ENCODE measurements around the gene ENO4.

The ENO4 gene

GRCh38 chr10:116849248-116850057 lies at the start of gene ENO4:
TSS of gene ENO4 (plus strand) at chr10:116849499. CDS start at chr10:116849567, 68 bp downstream.
- peak; percentile 53 for DNase-seq

GRCh38 chr10:116800286-116800929 lies 48.9 kb upstream of the ENO4 start:
- no peak for DNase-seq

GRCh38 chr10:116801658-116802057 lies 47.6 kb upstream of the ENO4 start:
- no peak for DNase-seq

- DNase-seq = no peak
Measured at GRCh38 chr10:116802474-116802873, 46.8 kb upstream of the ENO4 start.

- no peak for DNase-seq
Measured at GRCh38 chr10:116802876-116803275, 46.4 kb upstream of the ENO4 start.

- no peak for DNase-seq
Measured at GRCh38 chr10:116803451-116804249, 45.6 kb upstream of the ENO4 start.

GRCh38 chr10:116808706-116809105 lies 40.6 kb upstream of the ENO4 start:
- DNase-seq = no peak

- DNase-seq = no peak
Measured at GRCh38 chr10:116809483-116810119, 39.7 kb upstream of the ENO4 start.

GRCh38 chr10:116810120-116810500 lies 39.2 kb upstream of the ENO4 start:
- no peak for DNase-seq

GRCh38 chr10:116810895-116811294 lies 38.4 kb upstream of the ENO4 start:
- DNase-seq = no peak

GRCh38 chr10:116811691-116812090 lies 37.6 kb upstream of the ENO4 start:
- no peak for DNase-seq

GRCh38 chr10:116815641-116816415 lies 33.5 kb upstream of the ENO4 start:
- DNase-seq = no peak

- no peak for DNase-seq
Measured at GRCh38 chr10:116817178-116817577, 32.1 kb upstream of the ENO4 start.

- DNase-seq = no peak
Measured at GRCh38 chr10:116817780-116818343, 31.4 kb upstream of the ENO4 start.

GRCh38 chr10:116819999-116820677 lies 29.2 kb upstream of the ENO4 start:
- no peak for DNase-seq

GRCh38 chr10:116825901-116826300 lies 23.4 kb upstream of the ENO4 start:
- no peak for DNase-seq

- no peak for DNase-seq
Measured at GRCh38 chr10:116826803-116827202, 22.5 kb upstream of the ENO4 start.

- no peak for DNase-seq
Measured at GRCh38 chr10:116827214-116827671, 22.1 kb upstream of the ENO4 start.

- DNase-seq = no peak
Measured at GRCh38 chr10:116828116-116828515, 21.2 kb upstream of the ENO4 start.

GRCh38 chr10:116829711-116830110 lies 19.6 kb upstream of the ENO4 start:
- DNase-seq = no peak

- DNase-seq = no peak
Measured at GRCh38 chr10:116831086-116831485, 18.2 kb upstream of the ENO4 start.
